ENCODE data around the gene TMEM121B. TPM values are rescaled to one million over a fixed set of nuclear protein-coding genes. Genes with fewer than 3 reads are reported as not detected.

Gene TMEM121B
- total RNA-seq, 2 experiments from 2014 or later: 0.13 to 0.14 TPM

GRCh38 chr22:17116572-17117330 is 4.4 kb downstream of the TMEM121B start:
- H3K4me1 Mint-ChIP-seq (ENCODE audit: low read depth): peaks cover 54% of the 10 kb centered on the region
- intact Hi-C loops (cut with micrococcal nuclease): no loop called here
- no peak overlapping the region for H3K4me3 Mint-ChIP-seq
- no peaks in the 10 kb centered on the region for H3K36me3 Mint-ChIP-seq (ENCODE audit: low read depth)
- ATAC-seq (no peak), DNase-seq (no peak)
- H3K27ac Mint-ChIP-seq: peak overlapping the region; percentile 86
- ChIA-PET CTCF (interaction anchor here (0.9 to 4.2 kb wide), 5 partner anchors 8 to 55 kb away, joined by 3 to 18 read pairs (median 7); no protein-coding TSS in a partner anchor), POLR2A (interaction anchor here (0.7 to 1.8 kb wide), 5 partner anchors 10 to 42 kb away, joined by 3 to 5 read pairs (median 4); partner anchors contain the start of gene HDHD5)
- TF ChIP-seq CTCF (IDR thresholded peaks at IDR 0.05): no peak
- H3K27me3 Mint-ChIP-seq: peaks cover 4% of the 10 kb centered on the region
- no peaks in the 10 kb centered on the region for H3K9me3 Mint-ChIP-seq

- intact Hi-C loops (cut with micrococcal nuclease): no loop called here
- ChIA-PET POLR2A (interaction anchor here (0.8 to 1.8 kb wide), 4 partner anchors 9 to 43 kb away, joined by 3 to 5 read pairs (median 4); partner anchors contain the start of gene HDHD5), CTCF (interaction anchor here (0.9 to 4.2 kb wide), 4 partner anchors 9 to 56 kb away, joined by 3 to 18 read pairs (median 8); no protein-coding TSS in a partner anchor)
- H3K27me3 Mint-ChIP-seq: no peaks in the 10 kb centered on the region
- H3K4me1 Mint-ChIP-seq (ENCODE audit: low read depth): peaks cover 53% of the 10 kb centered on the region
- ATAC-seq (no peak), DNase-seq (no peak)
- H3K9me3 Mint-ChIP-seq: no peaks in the 10 kb centered on the region
- peak overlapping the region; percentile 0 for H3K4me3 Mint-ChIP-seq
- TF ChIP-seq CTCF (IDR thresholded peaks at IDR 0.05): no peak
- peak overlapping the region; percentile 86 for H3K27ac Mint-ChIP-seq
- H3K36me3 Mint-ChIP-seq (ENCODE audit: low read depth): no peaks in the 10 kb centered on the region
Observed at GRCh38 chr22:17115945-17116565, 5.1 kb downstream of the TMEM121B start.

- Mint-ChIP-seq H3K27ac (no peak overlapping the region), H3K9me3 (no peaks in the 10 kb centered on the region), H3K27me3 (no peaks in the 10 kb centered on the region), H3K4me3 (no peak overlapping the region), H3K36me3 (ENCODE audit: low read depth) (no peaks in the 10 kb centered on the region), H3K4me1 (ENCODE audit: low read depth) (peaks cover 53% of the 10 kb centered on the region)
- no peak for TF ChIP-seq CTCF (IDR thresholded peaks at IDR 0.05)
- no peak for DNase-seq
- ChIA-PET POLR2A (interaction anchor here (1.4 to 1.8 kb wide), 3 partner anchors 9 to 44 kb away, joined by 3 to 5 read pairs (median 4); partner anchors contain the start of gene HDHD5), CTCF (interaction anchor here (2.5 to 4.2 kb wide), 2 partner anchors 8 to 56 kb away, joined by 9 to 18 read pairs; no protein-coding TSS in a partner anchor)
- ATAC-seq: no peak
- intact Hi-C loops (cut with micrococcal nuclease): no loop called here
Observed at GRCh38 chr22:17115236-17115635, 5.9 kb downstream of the TMEM121B start.

- POLR2A ChIA-PET: interaction anchor here (1.4 to 1.8 kb wide), 2 partner anchors 8 to 27 kb away, joined by 3 to 4 read pairs; no protein-coding TSS in a partner anchor
- no peak for TF ChIP-seq CTCF (IDR thresholded peaks at IDR 0.05)
- no peak overlapping the region for H3K4me3 Mint-ChIP-seq
- no peak overlapping the region for H3K27ac Mint-ChIP-seq
- H3K27me3 Mint-ChIP-seq: no peaks in the 10 kb centered on the region
- DNase-seq: no peak
- H3K4me1 Mint-ChIP-seq (ENCODE audit: low read depth): peaks cover 53% of the 10 kb centered on the region
- no peak for ATAC-seq
- CTCF ChIA-PET: interaction anchor here (1.5 to 4.2 kb wide), 3 partner anchors 7 to 57 kb away, joined by 3 to 18 read pairs (median 9); no protein-coding TSS in a partner anchor
- H3K9me3 Mint-ChIP-seq: no peaks in the 10 kb centered on the region
- intact Hi-C loops (cut with micrococcal nuclease): no loop called here
- peaks cover 1% of the 10 kb centered on the region for H3K36me3 Mint-ChIP-seq (ENCODE audit: low read depth)
Observed at GRCh38 chr22:17114898-17115235, 6.3 kb downstream of the TMEM121B start.

Measured in activated CD8-positive, alpha-beta T cell treated with anti-CD3 and anti-CD28 coated beads for 36 hours (primary cell).